LoVo (cell line): ENCODE measurements around the gene UGGT2.

Experiments
- DNase-seq: peaks from one replicate; pipeline ENCODE4 v3.0.0-alpha.2; 2016; ENCODE audit warnings: low spot score

UGGT2 gene, protein sequence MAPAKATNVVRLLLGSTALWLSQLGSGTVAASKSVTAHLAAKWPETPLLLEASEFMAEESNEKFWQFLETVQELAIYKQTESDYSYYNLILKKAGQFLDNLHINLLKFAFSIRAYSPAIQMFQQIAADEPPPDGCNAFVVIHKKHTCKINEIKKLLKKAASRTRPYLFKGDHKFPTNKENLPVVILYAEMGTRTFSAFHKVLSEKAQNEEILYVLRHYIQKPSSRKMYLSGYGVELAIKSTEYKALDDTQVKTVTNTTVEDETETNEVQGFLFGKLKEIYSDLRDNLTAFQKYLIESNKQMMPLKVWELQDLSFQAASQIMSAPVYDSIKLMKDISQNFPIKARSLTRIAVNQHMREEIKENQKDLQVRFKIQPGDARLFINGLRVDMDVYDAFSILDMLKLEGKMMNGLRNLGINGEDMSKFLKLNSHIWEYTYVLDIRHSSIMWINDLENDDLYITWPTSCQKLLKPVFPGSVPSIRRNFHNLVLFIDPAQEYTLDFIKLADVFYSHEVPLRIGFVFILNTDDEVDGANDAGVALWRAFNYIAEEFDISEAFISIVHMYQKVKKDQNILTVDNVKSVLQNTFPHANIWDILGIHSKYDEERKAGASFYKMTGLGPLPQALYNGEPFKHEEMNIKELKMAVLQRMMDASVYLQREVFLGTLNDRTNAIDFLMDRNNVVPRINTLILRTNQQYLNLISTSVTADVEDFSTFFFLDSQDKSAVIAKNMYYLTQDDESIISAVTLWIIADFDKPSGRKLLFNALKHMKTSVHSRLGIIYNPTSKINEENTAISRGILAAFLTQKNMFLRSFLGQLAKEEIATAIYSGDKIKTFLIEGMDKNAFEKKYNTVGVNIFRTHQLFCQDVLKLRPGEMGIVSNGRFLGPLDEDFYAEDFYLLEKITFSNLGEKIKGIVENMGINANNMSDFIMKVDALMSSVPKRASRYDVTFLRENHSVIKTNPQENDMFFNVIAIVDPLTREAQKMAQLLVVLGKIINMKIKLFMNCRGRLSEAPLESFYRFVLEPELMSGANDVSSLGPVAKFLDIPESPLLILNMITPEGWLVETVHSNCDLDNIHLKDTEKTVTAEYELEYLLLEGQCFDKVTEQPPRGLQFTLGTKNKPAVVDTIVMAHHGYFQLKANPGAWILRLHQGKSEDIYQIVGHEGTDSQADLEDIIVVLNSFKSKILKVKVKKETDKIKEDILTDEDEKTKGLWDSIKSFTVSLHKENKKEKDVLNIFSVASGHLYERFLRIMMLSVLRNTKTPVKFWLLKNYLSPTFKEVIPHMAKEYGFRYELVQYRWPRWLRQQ (N-terminal part only)

GRCh38 chr13:96053003-96053703 is at the start of gene UGGT2:
Gene UGGT2 (minus strand): TSS chr13:96053401. CDS start chr13:96053312, 89 bp downstream.
- peak; percentile 93 for DNase-seq

DNA sequence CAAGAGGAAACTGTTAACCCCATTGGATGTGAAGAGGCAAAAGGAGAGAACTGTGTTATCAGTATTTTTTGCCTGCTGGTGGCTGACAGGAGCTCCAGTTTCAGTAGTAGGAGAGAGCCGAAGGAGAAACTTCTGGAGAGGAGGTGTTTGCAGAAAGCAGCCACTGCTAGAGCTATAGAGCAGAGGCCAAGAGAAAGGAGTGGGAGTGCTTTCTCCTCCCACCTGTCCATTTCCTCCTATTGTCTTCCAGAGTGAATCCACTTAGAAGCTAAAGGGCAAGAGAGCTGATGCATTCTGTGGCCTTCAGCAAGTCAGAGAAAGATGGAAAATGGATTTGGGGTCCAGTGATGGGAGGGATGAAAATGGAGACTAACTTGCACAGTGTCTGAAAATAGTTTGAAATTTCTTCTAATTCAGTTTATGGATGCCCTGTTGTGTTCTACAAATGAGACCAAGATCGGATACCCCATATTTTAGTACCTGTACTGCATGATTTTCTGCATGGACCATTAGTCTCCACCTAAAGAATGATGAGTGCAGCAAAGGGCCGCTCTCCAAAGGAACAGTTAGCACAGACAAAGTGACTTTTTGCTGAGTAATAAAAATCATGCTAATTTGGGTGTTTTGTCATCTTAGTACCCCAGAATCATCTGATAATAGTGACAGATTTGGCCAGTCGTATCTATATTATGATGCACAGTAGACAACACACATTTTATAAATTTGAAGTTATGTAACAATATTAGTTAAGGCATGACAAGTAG is 47.4 kb upstream of the UGGT2 start:
- no peak for DNase-seq

DNA sequence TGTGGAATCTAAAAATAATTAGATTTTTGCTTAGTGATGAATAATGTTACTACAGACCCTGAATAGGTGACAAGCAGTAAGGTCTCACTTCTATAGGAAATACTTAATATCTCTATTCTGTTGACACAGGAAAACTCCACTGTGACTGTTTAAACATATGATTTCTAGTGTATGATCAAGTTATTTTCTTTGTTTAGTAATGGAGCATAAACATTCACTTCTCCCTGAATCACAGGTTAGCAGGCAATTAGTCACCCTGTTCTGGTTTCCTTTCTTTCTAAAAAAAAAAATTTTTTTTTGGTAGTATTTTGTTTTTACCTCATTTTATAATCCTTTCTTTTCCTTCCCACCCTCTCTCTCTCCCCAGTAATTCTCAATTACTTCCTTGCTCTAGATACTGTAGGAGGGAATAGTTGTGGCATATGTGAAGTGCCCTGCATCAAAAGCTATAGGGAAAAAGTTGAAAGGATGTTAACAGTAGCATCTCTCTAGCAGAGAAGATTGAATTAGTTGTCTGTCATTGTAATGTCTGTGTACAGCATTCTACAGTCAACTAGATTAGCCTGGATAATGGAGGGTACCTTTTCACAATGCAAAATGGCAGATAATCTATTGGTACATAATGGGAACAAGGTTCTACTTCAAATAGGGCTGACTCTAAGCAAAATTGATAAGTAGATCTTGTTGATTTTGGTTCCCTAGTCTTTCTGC is 40.2 kb upstream of the UGGT2 start:
- DNase-seq: no peak

DNA sequence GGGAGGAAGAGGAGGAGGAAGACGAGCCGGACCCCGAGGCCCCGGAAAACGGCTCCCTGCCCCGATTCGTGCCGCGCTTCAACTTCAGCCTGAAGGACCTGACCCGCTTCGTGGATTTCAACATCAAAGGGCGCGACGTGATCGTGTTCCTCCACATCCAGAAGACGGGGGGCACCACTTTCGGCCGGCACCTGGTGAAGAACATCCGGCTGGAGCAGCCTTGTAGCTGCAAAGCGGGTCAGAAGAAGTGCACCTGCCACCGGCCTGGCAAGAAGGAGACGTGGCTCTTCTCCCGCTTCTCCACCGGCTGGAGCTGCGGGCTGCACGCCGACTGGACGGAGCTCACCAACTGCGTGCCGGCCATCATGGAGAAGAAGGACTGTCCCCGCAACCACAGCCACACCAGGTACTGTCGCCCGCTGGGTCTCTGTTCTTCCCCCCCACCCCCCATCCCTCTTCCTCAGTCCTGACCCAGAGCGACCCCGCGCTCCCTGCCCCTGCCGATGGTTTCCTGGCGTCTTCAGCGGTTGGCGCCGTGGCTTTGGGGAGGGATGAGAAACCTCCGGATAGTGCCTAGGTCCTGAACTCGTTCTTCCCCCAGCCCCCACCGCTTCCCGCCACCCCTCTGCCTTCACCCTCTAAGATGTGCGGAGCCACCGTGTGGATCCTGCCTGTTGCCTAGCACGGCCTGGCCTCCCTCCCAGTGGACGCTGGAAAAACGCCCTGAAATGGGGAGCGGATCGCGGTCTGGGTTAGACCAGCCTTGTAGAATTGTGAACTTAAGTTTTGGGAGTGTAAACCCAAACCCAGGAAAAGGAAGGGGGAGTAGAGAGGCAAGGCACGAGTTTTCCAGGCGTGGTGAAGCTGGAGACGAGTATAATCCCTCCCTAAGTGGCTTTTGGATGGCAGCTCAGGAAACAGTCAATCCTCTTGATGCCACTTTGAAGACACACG is 38.2 kb upstream of the UGGT2 start:
- no peak for DNase-seq

- no peak for DNase-seq
Measured at GRCh38 chr13:96090240-96091101, 37.3 kb upstream of the UGGT2 start.

GRCh38 chr13:96089749-96090239 is 36.6 kb upstream of the UGGT2 start, which contains the start of gene HS6ST3:
Gene HS6ST3 (plus strand): TSS chr13:96090107.
- DNase-seq: no peak

- DNase-seq: no peak
Measured at GRCh38 chr13:96089139-96089538, 35.9 kb upstream of the UGGT2 start.

GRCh38 chr13:96086736-96087135 is 33.5 kb upstream of the UGGT2 start:
- no peak for DNase-seq

DNA sequence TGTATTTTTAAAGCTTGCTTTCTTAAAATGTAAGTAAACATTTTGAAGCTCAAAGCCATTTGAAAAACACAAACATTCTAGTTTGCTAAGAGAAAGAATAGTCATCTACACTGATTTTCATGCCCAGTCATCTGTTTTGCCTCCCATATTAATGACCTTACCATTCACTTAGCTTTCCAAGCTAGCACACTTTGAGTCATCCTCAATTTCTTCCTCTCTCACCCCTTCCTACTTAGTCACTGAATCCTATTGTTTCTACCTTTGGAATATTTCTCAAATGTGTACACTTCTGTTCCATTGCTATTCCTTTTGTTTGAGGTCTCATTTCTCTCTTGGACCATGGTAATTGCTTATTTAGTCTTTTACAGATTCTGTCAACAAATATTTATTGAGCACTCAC is 29.4 kb upstream of the UGGT2 start:
- no peak for DNase-seq

- DNase-seq: no peak
Measured at GRCh38 chr13:96081888-96082287, 28.7 kb upstream of the UGGT2 start.

DNA sequence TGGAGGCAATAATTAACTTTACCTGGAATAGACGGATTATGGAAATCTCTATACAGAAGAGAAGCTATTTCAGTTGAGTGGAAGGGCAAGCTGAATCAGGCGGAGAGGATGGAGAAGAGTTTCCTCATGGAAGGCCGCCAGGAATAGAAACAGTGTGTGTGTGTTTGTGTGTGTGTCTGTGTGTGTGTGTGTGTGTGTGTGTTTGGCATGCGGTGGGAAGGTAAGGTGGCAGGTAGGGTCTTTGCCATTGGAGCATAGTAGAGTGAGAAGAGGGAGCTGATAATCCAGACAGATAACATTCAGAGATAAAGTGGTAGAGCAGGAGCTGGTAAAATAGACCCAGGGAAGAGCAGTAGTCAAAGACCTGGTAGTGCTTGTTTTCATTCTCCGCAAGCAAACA is 27.5 kb upstream of the UGGT2 start:
- no peak for DNase-seq

DNA sequence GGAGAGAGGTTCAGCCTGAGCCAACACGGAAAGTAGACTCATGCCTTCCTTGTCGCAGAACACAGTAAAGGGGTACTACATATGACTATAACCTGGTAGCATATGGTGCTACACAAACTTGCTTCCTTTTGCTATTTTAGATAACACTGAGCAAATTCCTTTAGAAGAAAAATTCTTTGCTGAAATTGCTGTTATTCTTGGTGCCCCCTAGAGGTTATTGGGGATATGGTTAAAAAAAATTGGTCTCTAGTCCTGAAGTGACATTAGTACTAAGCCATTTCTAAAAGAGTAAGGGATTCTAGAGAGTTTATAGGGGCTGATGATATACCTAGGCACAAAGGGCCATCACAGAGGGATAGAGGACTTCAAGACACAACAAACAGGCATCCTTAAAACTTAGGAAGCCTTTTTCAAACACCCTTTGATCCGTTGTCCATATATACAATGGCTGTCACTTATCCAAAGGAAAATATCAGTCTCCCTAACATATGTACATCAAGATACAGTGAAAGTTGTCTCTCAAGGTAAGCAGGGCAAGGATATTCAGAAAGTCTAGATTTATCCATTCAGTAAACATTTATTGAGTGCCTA is 22.8 kb upstream of the UGGT2 start:
- no peak for DNase-seq

DNA sequence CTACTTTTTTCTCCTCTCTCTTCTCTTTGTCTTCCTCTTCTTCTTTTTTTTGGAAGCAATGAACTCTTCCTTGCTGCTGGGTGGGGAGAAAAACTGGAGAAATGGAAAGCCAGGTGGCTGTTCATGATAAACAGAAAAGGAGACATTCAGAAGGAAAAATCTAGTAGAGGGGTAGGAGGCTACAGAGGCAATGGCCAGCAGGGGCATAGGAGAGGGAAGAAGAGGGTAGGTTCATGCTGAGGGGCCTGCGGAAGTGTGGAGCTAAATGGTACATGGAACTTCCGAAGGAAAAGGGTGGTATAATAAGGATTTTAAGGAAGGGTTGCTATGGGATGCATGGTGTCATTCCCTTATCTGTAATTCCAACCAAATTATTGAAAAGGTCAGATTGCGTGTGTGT is 19.2 kb upstream of the UGGT2 start:
- DNase-seq: no peak

- DNase-seq: no peak
Measured at GRCh38 chr13:96071504-96071903, 18.3 kb upstream of the UGGT2 start.

- no peak for DNase-seq
Measured at GRCh38 chr13:96068729-96069128, 15.5 kb upstream of the UGGT2 start.

DNA sequence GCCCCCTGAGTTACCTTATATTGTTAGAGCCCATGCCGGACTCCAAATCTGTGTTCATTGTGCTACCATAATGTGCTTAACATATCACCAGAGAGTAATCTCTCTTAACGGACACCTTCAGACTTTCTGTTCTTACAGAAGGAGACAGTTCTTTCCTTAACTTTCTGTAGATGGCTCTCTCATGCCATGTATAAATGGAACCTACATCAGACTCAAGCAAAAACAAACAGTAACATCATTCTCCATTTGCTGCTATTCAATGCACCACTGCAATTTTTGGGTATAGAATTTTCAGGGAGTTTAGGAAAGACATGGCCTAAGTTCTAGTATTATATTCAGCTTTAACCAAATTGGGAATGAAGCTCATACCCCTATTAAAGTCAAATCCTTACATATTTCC is 12.6 kb upstream of the UGGT2 start:
- no peak for DNase-seq

GRCh38 chr13:96052656-96053002 is 572 bp downstream of the UGGT2 start:
- peak; percentile 33 for DNase-seq
